Dendritic cell treated with granulocyte-macrophage colony-stimulating factor and Interleukin-4, amounts not matched to agents 40 ng/mL and 50 ng/mL, for 4 days (primary cell): Measurements from ENCODE around the gene FCER2.

Source experiments
- H3K27ac Mint-ChIP-seq: one replicate; pipeline ENCODE4 v1.8.0; 2022; ENCODE audit warnings: mild to moderate bottlenecking, mixed read lengths
- H3K27me3 Mint-ChIP-seq: one replicate; pipeline ENCODE4 v1.8.0; 2022; ENCODE audit warnings: mild to moderate bottlenecking, mixed read lengths
- H3K36me3 Mint-ChIP-seq: one replicate; pipeline ENCODE4 v1.8.0; 2022; ENCODE audit warnings: low read depth, mixed read lengths
- H3K4me1 Mint-ChIP-seq: one replicate; pipeline ENCODE4 v1.8.0; 2022; ENCODE audit warnings: low read depth, mixed read lengths
- H3K4me3 Mint-ChIP-seq: one replicate; pipeline ENCODE4 v1.8.0; 2022; ENCODE audit warnings: mild to moderate bottlenecking, moderate library complexity, mixed read lengths
- H3K9me3 Mint-ChIP-seq: one replicate; pipeline ENCODE4 v1.8.0; 2022; ENCODE audit warnings: mixed read lengths
- intact Hi-C: fragments of 100-400 bp; cut with micrococcal nuclease; formaldehyde crosslinking; loops from one replicate; pipeline ENCODE4 v1.15.0; 2022

FCER2 gene

GRCh38 chr19:7729211-7729610 lies 27.3 kb upstream of the FCER2 start:
- Mint-ChIP-seq H3K4me1 (peaks cover 76% of the 10 kb centered on the region), H3K27me3 (no peaks in the 10 kb centered on the region), H3K4me3 (peak overlapping the region; percentile 78), H3K27ac (peak overlapping the region; percentile 90), H3K36me3 (peaks cover 58% of the 10 kb centered on the region), H3K9me3 (no peaks in the 10 kb centered on the region)
- intact Hi-C loops = no loop called here

- Mint-ChIP-seq H3K27me3 (no peaks in the 10 kb centered on the region), H3K27ac (no peak overlapping the region), H3K9me3 (no peaks in the 10 kb centered on the region), H3K36me3 (peaks cover 49% of the 10 kb centered on the region), H3K4me1 (peaks cover 65% of the 10 kb centered on the region), H3K4me3 (no peak overlapping the region)
- intact Hi-C loops = no loop called here
Measured at GRCh38 chr19:7725791-7726190, 23.9 kb upstream of the FCER2 start.

GRCh38 chr19:7722231-7722651 lies 20.3 kb upstream of the FCER2 start:
- intact Hi-C loops = no loop called here
- Mint-ChIP-seq H3K36me3 (peaks cover 18% of the 10 kb centered on the region), H3K4me1 (peaks cover 54% of the 10 kb centered on the region), H3K4me3 (no peak overlapping the region), H3K27ac (no peak overlapping the region), H3K9me3 (no peaks in the 10 kb centered on the region), H3K27me3 (no peaks in the 10 kb centered on the region)

- Mint-ChIP-seq H3K36me3 (peaks cover 6% of the 10 kb centered on the region), H3K27me3 (no peaks in the 10 kb centered on the region), H3K4me3 (no peak overlapping the region), H3K4me1 (peaks cover 42% of the 10 kb centered on the region), H3K27ac (peak overlapping the region; percentile 43), H3K9me3 (no peaks in the 10 kb centered on the region)
- intact Hi-C loops = no loop called here
Measured at GRCh38 chr19:7720351-7720750, 18.4 kb upstream of the FCER2 start.

GRCh38 chr19:7718668-7719067 lies 16.7 kb upstream of the FCER2 start:
- Mint-ChIP-seq H3K9me3 (no peaks in the 10 kb centered on the region), H3K4me3 (no peak overlapping the region), H3K27ac (peak overlapping the region; percentile 45), H3K36me3 (no peaks in the 10 kb centered on the region), H3K4me1 (peaks cover 55% of the 10 kb centered on the region), H3K27me3 (no peaks in the 10 kb centered on the region)
- intact Hi-C loops = no loop called here

- intact Hi-C loops = no loop called here
- Mint-ChIP-seq H3K4me1 (peaks cover 46% of the 10 kb centered on the region), H3K27ac (no peak overlapping the region), H3K4me3 (no peak overlapping the region), H3K36me3 (no peaks in the 10 kb centered on the region), H3K27me3 (no peaks in the 10 kb centered on the region), H3K9me3 (no peaks in the 10 kb centered on the region)
Measured at GRCh38 chr19:7716762-7717161, 14.8 kb upstream of the FCER2 start.

GRCh38 chr19:7715671-7716070 lies 13.7 kb upstream of the FCER2 start:
- Mint-ChIP-seq H3K27me3 (no peaks in the 10 kb centered on the region), H3K9me3 (no peaks in the 10 kb centered on the region), H3K4me3 (no peak overlapping the region), H3K27ac (peak overlapping the region; percentile 90), H3K36me3 (no peaks in the 10 kb centered on the region), H3K4me1 (peaks cover 48% of the 10 kb centered on the region)
- intact Hi-C loops = no loop called here

- H3K4me3 Mint-ChIP-seq = no peak overlapping the region
- peak overlapping the region; percentile 68 for H3K27ac Mint-ChIP-seq
- no peaks in the 10 kb centered on the region for H3K9me3 Mint-ChIP-seq
- H3K4me1 Mint-ChIP-seq = peaks cover 76% of the 10 kb centered on the region
- intact Hi-C loops = no loop called here
- no peaks in the 10 kb centered on the region for H3K27me3 Mint-ChIP-seq
- no peaks in the 10 kb centered on the region for H3K36me3 Mint-ChIP-seq
Measured at GRCh38 chr19:7710616-7711015, 8.7 kb upstream of the FCER2 start.

- Mint-ChIP-seq H3K4me1 (peaks cover 77% of the 10 kb centered on the region), H3K4me3 (no peak overlapping the region), H3K27me3 (no peaks in the 10 kb centered on the region), H3K27ac (peak overlapping the region; percentile 68), H3K36me3 (no peaks in the 10 kb centered on the region), H3K9me3 (no peaks in the 10 kb centered on the region)
- intact Hi-C loops = no loop called here
Measured at GRCh38 chr19:7709932-7710460, 8.1 kb upstream of the FCER2 start.

- no peaks in the 10 kb centered on the region for H3K36me3 Mint-ChIP-seq
- H3K4me3 Mint-ChIP-seq = peak overlapping the region; percentile 65
- H3K27me3 Mint-ChIP-seq = no peaks in the 10 kb centered on the region
- intact Hi-C loops = loop anchor here (1.0 kb wide), 1 partner anchor 7 kb away; no protein-coding TSS in a partner anchor
- peaks cover 89% of the 10 kb centered on the region for H3K4me1 Mint-ChIP-seq
- no peaks in the 10 kb centered on the region for H3K9me3 Mint-ChIP-seq
- H3K27ac Mint-ChIP-seq = peak overlapping the region; percentile 96
Measured at GRCh38 chr19:7706955-7707456, 5.1 kb upstream of the FCER2 start.

- intact Hi-C loops = loop anchor here (1.0 kb wide), 1 partner anchor 8 kb away; no protein-coding TSS in a partner anchor
- Mint-ChIP-seq H3K4me1 (peaks cover 96% of the 10 kb centered on the region), H3K36me3 (no peaks in the 10 kb centered on the region), H3K9me3 (no peaks in the 10 kb centered on the region), H3K27ac (peak overlapping the region; percentile 96), H3K27me3 (no peaks in the 10 kb centered on the region), H3K4me3 (peak overlapping the region; percentile 65)
Measured at GRCh38 chr19:7706188-7706954, 4.4 kb upstream of the FCER2 start.

- intact Hi-C loops = loop anchor here (1.0 kb wide), 1 partner anchor 9 kb away; no protein-coding TSS in a partner anchor
- Mint-ChIP-seq H3K27ac (peak overlapping the region; percentile 96), H3K27me3 (no peaks in the 10 kb centered on the region), H3K9me3 (no peaks in the 10 kb centered on the region), H3K4me3 (peak overlapping the region; percentile 65), H3K36me3 (no peaks in the 10 kb centered on the region), H3K4me1 (peaks cover 97% of the 10 kb centered on the region)
Measured at GRCh38 chr19:7705387-7706187, 3.7 kb upstream of the FCER2 start.

GRCh38 chr19:7704280-7705060 lies 2.5 kb upstream of the FCER2 start:
- peaks cover 96% of the 10 kb centered on the region for H3K4me1 Mint-ChIP-seq
- intact Hi-C loops = no loop called here
- peak overlapping the region; percentile 96 for H3K27ac Mint-ChIP-seq

More at GRCh38 chr19:7704280-7705060, 2.5 kb upstream of the FCER2 start:
- Mint-ChIP-seq H3K27me3 (no peaks in the 10 kb centered on the region), H3K4me3 (peak overlapping the region; percentile 35), H3K36me3 (peaks cover under 1% of the 10 kb centered on the region), H3K9me3 (no peaks in the 10 kb centered on the region)
